ENCODE data around the gene HMG20A.
A peak's percentile ranks its signal among the peaks of the same experiment; 100 is the strongest.
"Not testable (repeated sequence)": the region's sequence is repeated elsewhere in the genome, so short reads cannot be mapped to it uniquely, and the experiment has no call there.

Gene HMG20A

GRCh38 chr15:77420610-77421369 lies at the start of gene HMG20A:
HMG20A (plus strand) TSS chr15:77420888; CDS start chr15:77458408, 37,520 bp downstream.
- DNase-seq (ENCODE audit: low spot score): peak; percentile 67

- DNase-seq (ENCODE audit: low spot score): no peak
Measured at GRCh38 chr15:77371850-77372563, 48.7 kb upstream of the HMG20A start.

- DNase-seq (ENCODE audit: low spot score): no peak
Measured at GRCh38 chr15:77373441-77373840, 47.2 kb upstream of the HMG20A start.

GRCh38 chr15:77375133-77375532 lies 45.6 kb upstream of the HMG20A start:
- no peak for DNase-seq (ENCODE audit: low spot score)

- DNase-seq (ENCODE audit: low spot score): no peak
Measured at GRCh38 chr15:77376770-77377169, 43.9 kb upstream of the HMG20A start.

- no peak for DNase-seq (ENCODE audit: low spot score)
Measured at GRCh38 chr15:77380033-77380432, 40.7 kb upstream of the HMG20A start.

GRCh38 chr15:77384086-77384485 lies 36.6 kb upstream of the HMG20A start:
- DNase-seq (ENCODE audit: low spot score): no peak

GRCh38 chr15:77384589-77385359 lies 35.9 kb upstream of the HMG20A start:
- DNase-seq (ENCODE audit: low spot score): no peak

GRCh38 chr15:77386626-77387025 lies 34.1 kb upstream of the HMG20A start:
- DNase-seq (ENCODE audit: low spot score): no peak

GRCh38 chr15:77387365-77388105 lies 33.2 kb upstream of the HMG20A start:
- DNase-seq (ENCODE audit: low spot score): no peak

- no peak for DNase-seq (ENCODE audit: low spot score)
Measured at GRCh38 chr15:77391372-77391951, 29.2 kb upstream of the HMG20A start.

GRCh38 chr15:77392762-77393470 lies 27.8 kb upstream of the HMG20A start:
- DNase-seq (ENCODE audit: low spot score): no peak

GRCh38 chr15:77393471-77393840 lies 27.2 kb upstream of the HMG20A start:
- no peak for DNase-seq (ENCODE audit: low spot score)

- no peak for DNase-seq (ENCODE audit: low spot score)
Measured at GRCh38 chr15:77395013-77395774, 25.5 kb upstream of the HMG20A start.

- DNase-seq (ENCODE audit: low spot score): no peak
Measured at GRCh38 chr15:77396692-77397091, 24.0 kb upstream of the HMG20A start.

GRCh38 chr15:77398927-77399326 lies 21.8 kb upstream of the HMG20A start:
- DNase-seq (ENCODE audit: low spot score): no peak

- DNase-seq (ENCODE audit: low spot score): no peak
Measured at GRCh38 chr15:77400258-77400657, 20.4 kb upstream of the HMG20A start.

GRCh38 chr15:77402740-77403379 lies 17.8 kb upstream of the HMG20A start:
- DNase-seq (ENCODE audit: low spot score): no peak

GRCh38 chr15:77406173-77406759 lies 14.4 kb upstream of the HMG20A start:
- DNase-seq (ENCODE audit: low spot score): not testable (repeated sequence)
